Kidney (tissue), 14 donors: ENCODE measurements around the gene WDR44. TPM values are rescaled to one million over a fixed set of nuclear protein-coding genes. Genes with fewer than 3 reads are reported as not detected.
"Not testable (repeated sequence)": the region's sequence is repeated elsewhere in the genome, so short reads cannot be mapped to it uniquely, and the experiment has no call there.

Experiments used
- DNase-seq, 5 donors: peaks; one replicate each; pipeline ENCODE4 v3.0.0-alpha.2; 2013 to 2020
- FAIRE-seq: peaks from 2 replicates; lab custom pipeline; 2012; peaks lifted over from hg19 to GRCh38; lab: Jason Lieb, UNC
- H3K27ac ChIP-seq, 2 donors: one replicate each; pipeline ENCODE4 v1.7.0; 2013; ENCODE audit warnings: low read depth in 2 of 2, low read length in 2 of 2, inconsistent platforms in 1 of 2
- H3K27me3 ChIP-seq: one replicate; pipeline ENCODE4 v1.7.1; 2013; ENCODE audit warnings: low read length, inconsistent platforms; ENCODE audit not compliant: control insufficient read depth, insufficient read depth
- H3K36me3 ChIP-seq, 3 donors: one replicate each; pipeline versions ENCODE4 v1.7.0 to v1.7.1; 2013; ENCODE audit warnings: low read length in 3 of 3, control low read depth in 1 of 3, inconsistent platforms in 1 of 3; ENCODE audit not compliant: insufficient read depth in 3 of 3, control insufficient read depth in 2 of 3
- H3K4me1 ChIP-seq, 3 donors: one replicate each; pipeline versions ENCODE4 v1.7.0 to v1.7.1; 2013; ENCODE audit warnings: low read length in 3 of 3, inconsistent platforms in 1 of 3, low read depth in 1 of 3; ENCODE audit not compliant: control insufficient read depth in 2 of 3, insufficient read depth in 2 of 3
- H3K4me3 ChIP-seq, 3 donors: one replicate each; pipeline versions ENCODE4 v1.7.0 to v1.8.1; 2013; ENCODE audit warnings: low read length in 3 of 3, control low read depth in 1 of 3, inconsistent platforms in 1 of 3
- H3K9ac ChIP-seq, 3 donors: one replicate each; pipeline versions ENCODE4 v1.7.0 to v1.7.1; 2013; ENCODE audit warnings: low read length in 3 of 3, control low read depth in 1 of 3, inconsistent platforms in 1 of 3
- H3K9me3 ChIP-seq, 3 donors: one replicate each; pipeline versions ENCODE4 v1.7.0 to v1.7.1; 2013; ENCODE audit warnings: low read length in 3 of 3, control low read depth in 1 of 3, inconsistent platforms in 1 of 3; ENCODE audit not compliant: control insufficient read depth in 2 of 3, insufficient read depth in 1 of 3
- CTCF ChIP-seq: IDR thresholded peaks from 3 replicates; pipeline ENCODE4 v1.5.1; 2012; ENCODE audit warnings: mild to moderate bottlenecking, moderate library complexity, borderline replicate concordance; ENCODE audit not compliant: insufficient read depth; ENCODE audit errors: extremely low read depth
- intact Hi-C: fragments of 100-400 bp; cut with DNase I; formaldehyde crosslinking; loops from one replicate; pipeline ENCODE4 v1.11.1; 2022
- polyA plus RNA-seq: library from polyadenylated mRNA; stranded (reverse); fragments of 350-450 nt; fragmentation: Illumina TruSeq; extraction: RNeasy Lipid Tissue Mini Kit (QIAGEN cat#74804); gene quantifications from one replicate; pipeline ENCODE4 v1.2.3, GENCODE V29; 2014; ENCODE audit warnings: low read depth, low replicate concordance; ENCODE audit not compliant: insufficient read depth
- total RNA-seq: library from RNA; stranded (reverse); fragmentation: NEBNext Ultra II Directional; extraction: Animal tissue kit (Norgen Biotek cat#: 25700); gene quantifications from one replicate; pipeline ENCODE4 v1.2.1, GENCODE V29; 2021
- donor health status: control.
- donor health status: control.
- donor health status: control.
- donor health status: control.
- donor health status: control.
- donor health status: DM: yes; HTN: yes; CAD: no.
- donor health status: Normal renal cell carcinoma (clear cell type).

The WDR44 gene
- total and polyA plus RNA-seq, 2 donors from 2014 or later: 3.6 to 15.5 TPM

GRCh38 chrX:118474586-118474985 is 128.7 kb downstream of the WDR44 start:
- H3K27ac ChIP-seq: no peak overlapping the region
- TF ChIP-seq CTCF: no peak
- no peak overlapping the region for H3K9ac ChIP-seq
- no peak overlapping the region for H3K4me3 ChIP-seq
- intact Hi-C loops: no loop called here
- FAIRE-seq (no peak), DNase-seq (no peak)
- no peaks in the 10 kb centered on the region for H3K9me3 ChIP-seq
- no peaks in the 10 kb centered on the region for H3K27me3 ChIP-seq
- no peaks in the 10 kb centered on the region for H3K4me1 ChIP-seq
- no peaks in the 10 kb centered on the region for H3K36me3 ChIP-seq

GRCh38 chrX:118475903-118476302 is 130.0 kb downstream of the WDR44 start:
- Histone ChIP-seq H3K4me3 (no peak overlapping the region), H3K27ac (no peak overlapping the region), H3K27me3 (no peaks in the 10 kb centered on the region), H3K4me1 (no peaks in the 10 kb centered on the region), H3K36me3 (no peaks in the 10 kb centered on the region), H3K9ac (no peak overlapping the region), H3K9me3 (no peaks in the 10 kb centered on the region)
- DNase-seq: no peak
- FAIRE-seq: no peak
- TF ChIP-seq CTCF: no peak
- intact Hi-C loops: no loop called here

GRCh38 chrX:118480172-118480571 is 134.3 kb downstream of the WDR44 start:
- H3K36me3 ChIP-seq: no peaks in the 10 kb centered on the region
- no peak for FAIRE-seq
- no peaks in the 10 kb centered on the region for H3K9me3 ChIP-seq
- H3K4me3 ChIP-seq: no peak overlapping the region
- no peak overlapping the region for H3K9ac ChIP-seq
- no peak overlapping the region for H3K27ac ChIP-seq
- H3K27me3 ChIP-seq: no peaks in the 10 kb centered on the region
- intact Hi-C loops: no loop called here
- TF ChIP-seq CTCF: no peak
- H3K4me1 ChIP-seq: no peaks in the 10 kb centered on the region
- no peak for DNase-seq

- intact Hi-C loops, DNase-seq, H3K9ac ChIP-seq, H3K27ac ChIP-seq, H3K27me3 ChIP-seq, H3K4me1 ChIP-seq, H3K36me3 ChIP-seq, H3K4me3 ChIP-seq, H3K9me3 ChIP-seq, FAIRE-seq: not testable (repeated sequence)
Observed at GRCh38 chrX:118482384-118482783, 136.5 kb downstream of the WDR44 start.
